Measurements from ENCODE around the gene NR2C2. TPM values are rescaled to one million over a fixed set of nuclear protein-coding genes. Genes with fewer than 3 reads are reported as not detected.

NR2C2 gene
- total RNA-seq, 1 donor from 2014 or later = 57.5 TPM

- Mint-ChIP-seq H3K9me3 (ENCODE audit: unreplicated experiment) (peaks cover 1% of the 10 kb centered on the region), H3K27me3 (ENCODE audit: unreplicated experiment) (peaks cover 2% of the 10 kb centered on the region), H3K27ac (ENCODE audit: unreplicated experiment) (no peak overlapping the region), H3K4me3 (ENCODE audit: unreplicated experiment) (no peak overlapping the region), H3K4me1 (ENCODE audit: low read depth, unreplicated experiment) (no peaks in the 10 kb centered on the region), H3K36me3 (ENCODE audit: unreplicated experiment) (peaks cover 9% of the 10 kb centered on the region)
- no peak for DNase-seq
- no peak for TF ChIP-seq CTCF (IDR thresholded peaks at IDR 0.05; ENCODE audit: partially characterized antibody, unreplicated experiment)
These were observed 131.7 kb downstream of the NR2C2 start for GRCh38 chr3:15079091-15079490.

DNA sequence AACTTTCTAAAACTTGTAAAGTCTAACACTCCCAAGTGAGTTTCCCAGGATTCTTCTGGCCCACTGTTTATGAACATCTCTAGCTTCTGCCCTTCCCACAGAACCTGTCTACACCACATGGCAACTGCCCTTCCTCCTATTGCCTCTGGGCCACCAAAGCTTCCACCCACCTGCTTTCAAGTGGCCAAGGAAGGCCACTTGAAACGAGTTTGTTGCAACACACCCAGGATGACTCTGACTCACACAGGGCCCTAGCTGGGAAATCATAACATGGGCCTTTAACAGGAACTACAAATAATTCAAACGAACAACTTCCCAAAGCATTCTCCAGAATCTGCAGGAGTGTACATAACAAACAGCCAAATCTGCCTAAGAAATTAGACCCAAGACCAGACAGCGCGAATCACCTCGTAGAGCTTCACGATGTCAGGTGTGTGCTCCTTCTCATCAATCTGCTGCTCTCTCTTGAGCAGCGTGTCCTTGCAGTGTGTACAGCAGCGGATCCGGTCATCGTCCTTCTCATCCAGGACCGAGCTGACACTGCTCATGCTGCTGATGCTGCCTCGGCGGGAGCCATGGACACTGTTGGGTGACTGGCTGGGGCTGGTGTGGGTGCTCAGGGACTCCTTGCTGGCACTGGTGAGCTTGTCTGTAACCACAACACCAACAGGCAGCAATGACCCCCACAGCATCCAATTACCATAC lies 134.7 kb downstream of the NR2C2 start:
- peaks cover 2% of the 10 kb centered on the region for H3K27me3 Mint-ChIP-seq (ENCODE audit: unreplicated experiment)
- TF ChIP-seq CTCF (IDR thresholded peaks at IDR 0.05; ENCODE audit: partially characterized antibody, unreplicated experiment) = no peak
- H3K4me1 Mint-ChIP-seq (ENCODE audit: low read depth, unreplicated experiment) = no peaks in the 10 kb centered on the region
- H3K36me3 Mint-ChIP-seq (ENCODE audit: unreplicated experiment) = peaks cover 9% of the 10 kb centered on the region
- H3K4me3 Mint-ChIP-seq (ENCODE audit: unreplicated experiment) = no peak overlapping the region
- no peak overlapping the region for H3K27ac Mint-ChIP-seq (ENCODE audit: unreplicated experiment)
- DNase-seq = no peak
- peaks cover 1% of the 10 kb centered on the region for H3K9me3 Mint-ChIP-seq (ENCODE audit: unreplicated experiment)

- Mint-ChIP-seq H3K4me1 (ENCODE audit: low read depth, unreplicated experiment) (no peaks in the 10 kb centered on the region), H3K27ac (ENCODE audit: unreplicated experiment) (no peak overlapping the region), H3K4me3 (ENCODE audit: unreplicated experiment) (no peak overlapping the region), H3K36me3 (ENCODE audit: unreplicated experiment) (peaks cover 9% of the 10 kb centered on the region), H3K9me3 (ENCODE audit: unreplicated experiment) (peaks cover 1% of the 10 kb centered on the region), H3K27me3 (ENCODE audit: unreplicated experiment) (peaks cover 2% of the 10 kb centered on the region)
- no peak for DNase-seq
- no peak for TF ChIP-seq CTCF (IDR thresholded peaks at IDR 0.05; ENCODE audit: partially characterized antibody, unreplicated experiment)
These were observed 135.9 kb downstream of the NR2C2 start for GRCh38 chr3:15083252-15083651.

DNA sequence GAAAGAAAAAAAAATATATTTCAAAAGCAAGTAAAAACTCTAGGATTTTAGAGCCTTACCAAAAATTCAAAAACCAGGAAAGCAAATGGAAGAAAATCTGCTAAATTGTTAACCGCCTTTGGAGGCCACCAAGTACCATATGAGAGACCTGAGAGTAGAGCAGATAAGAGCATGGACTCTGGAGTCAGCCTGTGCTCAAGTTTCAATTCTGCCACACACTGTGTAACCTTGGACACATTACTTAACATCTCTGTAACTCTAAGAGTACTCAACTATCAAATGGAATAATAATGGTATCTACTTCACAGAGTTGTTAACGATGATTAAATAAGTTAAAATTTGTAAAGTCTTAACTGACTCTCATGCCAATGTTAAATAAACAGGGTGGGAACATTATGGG lies 138.9 kb downstream of the NR2C2 start:
- DNase-seq = no peak
- Mint-ChIP-seq H3K36me3 (ENCODE audit: unreplicated experiment) (peaks cover 13% of the 10 kb centered on the region), H3K9me3 (ENCODE audit: unreplicated experiment) (peaks cover 1% of the 10 kb centered on the region), H3K4me3 (ENCODE audit: unreplicated experiment) (no peak overlapping the region), H3K27ac (ENCODE audit: unreplicated experiment) (no peak overlapping the region), H3K27me3 (ENCODE audit: unreplicated experiment) (peaks cover 2% of the 10 kb centered on the region), H3K4me1 (ENCODE audit: low read depth, unreplicated experiment) (no peaks in the 10 kb centered on the region)
- no peak for TF ChIP-seq CTCF (IDR thresholded peaks at IDR 0.05; ENCODE audit: partially characterized antibody, unreplicated experiment)

DNA sequence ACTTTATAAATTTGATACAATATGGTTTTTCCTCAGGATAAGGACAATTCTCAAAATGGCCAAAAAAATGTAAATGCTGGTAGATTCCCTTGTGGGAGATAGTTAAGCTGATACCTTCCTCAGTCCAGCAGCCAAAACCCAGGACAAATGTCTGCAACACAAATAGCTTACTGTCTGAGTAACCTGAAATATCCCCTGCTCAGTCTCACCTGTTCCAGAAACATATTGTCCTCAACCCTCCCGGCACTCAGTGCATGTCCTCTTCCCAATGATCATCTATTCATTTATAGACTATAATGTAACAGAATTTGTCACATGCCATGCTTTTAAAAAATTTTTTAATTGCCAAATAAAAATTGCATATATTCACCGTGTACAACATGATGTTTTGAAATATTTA lies 139.3 kb downstream of the NR2C2 start:
- H3K4me1 Mint-ChIP-seq (ENCODE audit: low read depth, unreplicated experiment) = no peaks in the 10 kb centered on the region
- no peak overlapping the region for H3K4me3 Mint-ChIP-seq (ENCODE audit: unreplicated experiment)
- no peak for DNase-seq
- peaks cover 9% of the 10 kb centered on the region for H3K36me3 Mint-ChIP-seq (ENCODE audit: unreplicated experiment)
- H3K9me3 Mint-ChIP-seq (ENCODE audit: unreplicated experiment) = peaks cover 1% of the 10 kb centered on the region
- H3K27me3 Mint-ChIP-seq (ENCODE audit: unreplicated experiment) = peaks cover 2% of the 10 kb centered on the region
- no peak for TF ChIP-seq CTCF (IDR thresholded peaks at IDR 0.05; ENCODE audit: partially characterized antibody, unreplicated experiment)
- H3K27ac Mint-ChIP-seq (ENCODE audit: unreplicated experiment) = no peak overlapping the region
